IMR-90 (cell line): ENCODE measurements around the gene AAMDC. TPM values are rescaled to one million over a fixed set of nuclear protein-coding genes. Genes with fewer than 3 reads are reported as not detected.

Experiments
- ATAC-seq: fragments of 200-7000 bp; cut with Tn5 transposase; 2 replicates; pipeline ENCODE4 v1.9.1; 2020; ENCODE audit warnings: low read depth, mild to moderate bottlenecking, moderate library complexity
- BruUV-seq: library from RNA; stranded (reverse); fragments of 400-500 nt; replicated peaks from 2 replicates; lab custom pipeline; 2021; lab: Mats Ljungman, UMichigan
- CTCF ChIA-PET: fragments of 300-600 bp; formaldehyde crosslinking; extraction: SDS; loops from one replicate; lab custom pipeline; 2021; ENCODE audit warnings: antibody characterized with exemption; lab: Yijun Ruan, JAX
- POLR2A ChIA-PET: fragments of 300-600 bp; sonication (Branson Sonifier 250); formaldehyde crosslinking; loops from one replicate; lab custom pipeline; 2022; ENCODE audit warnings: antibody characterized with exemption; ENCODE audit not compliant: unreplicated experiment; lab: Charles Lee
- DNase-seq: peaks from one replicate; pipeline ENCODE4 v3.0.0; 2013
- H2AFZ ChIP-seq: replicated peaks from 2 replicates; pipeline ENCODE3; 2013; ENCODE audit warnings: low read length, mild to moderate bottlenecking; ENCODE audit not compliant: poor library complexity
- H2AK5ac ChIP-seq: 2 replicates; pipeline ENCODE4 v1.6.1; 2013; ENCODE audit warnings: low read depth, low read length, inconsistent platforms
- H2AK9ac ChIP-seq: replicated peaks from 2 replicates; pipeline ENCODE3; 2013; ENCODE audit warnings: mild to moderate bottlenecking, low read depth, low read length, moderate library complexity; ENCODE audit not compliant: poor library complexity
- H2BK120ac ChIP-seq: 2 replicates; pipeline ENCODE4 v1.6.1; 2013; ENCODE audit warnings: low read depth, low read length, inconsistent platforms
- H2BK15ac ChIP-seq: 3 replicates; pipeline ENCODE4 v1.6.1; 2013; ENCODE audit warnings: low read depth, low read length, inconsistent platforms
- H2BK20ac ChIP-seq: 2 replicates; pipeline ENCODE4 v1.6.1; 2013; ENCODE audit warnings: low read depth, mild to moderate bottlenecking, inconsistent platforms, low read length, moderate library complexity
- H2BK5ac ChIP-seq: 2 replicates; pipeline ENCODE4 v1.6.1; 2013; ENCODE audit warnings: mild to moderate bottlenecking, low read depth, low read length, inconsistent platforms; ENCODE audit not compliant: poor library complexity, severe bottlenecking
- H3K14ac ChIP-seq: replicated peaks from 2 replicates; pipeline ENCODE4 v1.6.1; 2013; ENCODE audit warnings: low read depth, low read length, inconsistent platforms
- H3K18ac ChIP-seq: 2 replicates; pipeline ENCODE4 v1.6.1; 2013; ENCODE audit warnings: low read depth, low read length, control low read depth
- H3K23ac ChIP-seq: 2 replicates; pipeline ENCODE4 v1.6.1; 2013; ENCODE audit warnings: low read depth, low read length, inconsistent platforms
- H3K27ac ChIP-seq: 2 replicates; pipeline ENCODE4 v1.5.1; 2013; ENCODE audit warnings: mild to moderate bottlenecking, control low read depth, low read length; ENCODE audit not compliant: insufficient read depth
- H3K27me3 ChIP-seq: 2 replicates; pipeline ENCODE4 v1.6.1; 2013; ENCODE audit warnings: low read length; ENCODE audit not compliant: control insufficient read depth, insufficient read depth
- H3K36me3 ChIP-seq: 2 replicates; pipeline ENCODE4 v1.6.1; 2013; ENCODE audit warnings: low read length, mixed read lengths; ENCODE audit not compliant: control insufficient read depth, insufficient read depth
- H3K4ac ChIP-seq: 2 replicates; pipeline ENCODE4 v1.6.1; 2013; ENCODE audit warnings: low read depth, low read length, inconsistent platforms
- H3K4me1 ChIP-seq: 2 replicates; pipeline ENCODE4 v1.6.1; 2013; ENCODE audit warnings: low read length, mixed read lengths; ENCODE audit not compliant: control insufficient read depth, insufficient read depth
- H3K4me2 ChIP-seq: 2 replicates; pipeline ENCODE4 v1.6.1; 2013; ENCODE audit warnings: low read depth, mild to moderate bottlenecking, control low read depth, low read length, moderate library complexity
- H3K4me3 ChIP-seq: 2 replicates; pipeline ENCODE4 v1.5.1; 2013; ENCODE audit warnings: low read depth, mild to moderate bottlenecking, control low read depth, low read length, moderate library complexity; ENCODE audit not compliant: insufficient read depth
- H3K56ac ChIP-seq: 2 replicates; pipeline ENCODE4 v1.6.1; 2013; ENCODE audit warnings: low read length, inconsistent platforms; ENCODE audit not compliant: insufficient read depth; ENCODE audit errors: extremely low read depth
- H3K79me1 ChIP-seq, 2 experiments: 2 replicates each; pipeline ENCODE4 v1.6.1; 2013; ENCODE audit warnings: low read length in 2 of 2, inconsistent platforms in 1 of 2, low read depth in 1 of 2
- H3K9ac ChIP-seq: 2 replicates; pipeline ENCODE4 v1.6.1; 2013; ENCODE audit warnings: low read depth, low read length, control low read depth
- H3K9me1 ChIP-seq: 2 replicates; pipeline ENCODE4 v1.6.1; 2013; ENCODE audit warnings: low read length, inconsistent platforms; ENCODE audit not compliant: insufficient read depth
- H3K9me3 ChIP-seq: 2 replicates; pipeline ENCODE4 v1.6.1; 2013; ENCODE audit warnings: low read length; ENCODE audit not compliant: control insufficient read depth, insufficient read depth
- H4K20me1 ChIP-seq: 2 replicates; pipeline ENCODE4 v1.6.1; 2013; ENCODE audit warnings: low read length, inconsistent platforms; ENCODE audit not compliant: insufficient read depth
- H4K5ac ChIP-seq: 2 replicates; pipeline ENCODE4 v1.6.1; 2013; ENCODE audit warnings: mild to moderate bottlenecking, low read depth, low read length, control low read depth
- H4K8ac ChIP-seq, 2 experiments: 2 replicates each; pipeline ENCODE4 v1.6.1; 2013; ENCODE audit warnings: low read depth in 2 of 2, low read length in 2 of 2, control low read depth in 1 of 2, inconsistent platforms in 1 of 2
- H4K91ac ChIP-seq: 2 replicates; pipeline ENCODE4 v1.6.1; 2013; ENCODE audit warnings: low read depth, low read length, inconsistent platforms; ENCODE audit not compliant: insufficient read depth
- MAZ ChIP-seq: IDR thresholded peaks from 2 replicates; pipeline ENCODE4 v1.6.1; 2012; ENCODE audit warnings: low read depth, mild to moderate bottlenecking, low read length, improper control_type of control experiment, moderate library complexity, borderline replicate concordance
- POLR2A ChIP-seq: IDR thresholded peaks from 2 replicates; pipeline ENCODE4 v1.6.1; 2012; ENCODE audit warnings: mild to moderate bottlenecking, low read depth, low read length
- WGBS, 2 experiments: methylation state at CpG; one replicate each; pipeline versions ENCODE4 v1.1.5 to v1.1.7; 2013; ENCODE audit warnings: missing lambda C conversion rate in 2 of 2; ENCODE audit not compliant: insufficient read length in 1 of 2; ENCODE audit errors: extremely low coverage in 2 of 2; 5-methylcytosine and 5-hydroxymethylcytosine counted together
- dilution Hi-C: fragments of 300-500 bp; cut with HindIII; formaldehyde crosslinking; loops from one replicate; pipeline ENCODE4 v1.14.3; 2018; ENCODE audit warnings: low sequenced_read_pairs; ENCODE audit not compliant: unreplicated experiment
- in situ Hi-C: fragments of 300-500 bp; cut with MboI; formaldehyde crosslinking; loops from 3 replicates; pipeline ENCODE4 v1.14.3; 2019; ENCODE audit warnings: low sequenced_read_pairs, inconsistent platforms, mixed read lengths
- intact Hi-C: fragments of 100-400 bp; cut with micrococcal nuclease; formaldehyde crosslinking; loops from 2 replicates; pipeline ENCODE4 v1.10.0; 2022
- polyA plus RNA-seq, 3 experiments: library from polyadenylated mRNA; depleted of rRNA; stranded (reverse); fragments of >200 nt; gene quantifications; 2 replicates each; pipeline ENCODE4 v1.2.3, GENCODE V29; 2012; ENCODE audit warnings: low replicate concordance in 1 of 3
- total RNA-seq: library from RNA; depleted of rRNA; stranded (reverse); fragments of >200 nt; gene quantifications from 2 replicates; pipeline ENCODE4 v1.2.3, GENCODE V29; 2012

AAMDC gene
- total and polyA plus RNA-seq, 2 of the 4 experiments (the other 2 are of a cell fraction) = 15.8 to 47.6 TPM

DNA sequence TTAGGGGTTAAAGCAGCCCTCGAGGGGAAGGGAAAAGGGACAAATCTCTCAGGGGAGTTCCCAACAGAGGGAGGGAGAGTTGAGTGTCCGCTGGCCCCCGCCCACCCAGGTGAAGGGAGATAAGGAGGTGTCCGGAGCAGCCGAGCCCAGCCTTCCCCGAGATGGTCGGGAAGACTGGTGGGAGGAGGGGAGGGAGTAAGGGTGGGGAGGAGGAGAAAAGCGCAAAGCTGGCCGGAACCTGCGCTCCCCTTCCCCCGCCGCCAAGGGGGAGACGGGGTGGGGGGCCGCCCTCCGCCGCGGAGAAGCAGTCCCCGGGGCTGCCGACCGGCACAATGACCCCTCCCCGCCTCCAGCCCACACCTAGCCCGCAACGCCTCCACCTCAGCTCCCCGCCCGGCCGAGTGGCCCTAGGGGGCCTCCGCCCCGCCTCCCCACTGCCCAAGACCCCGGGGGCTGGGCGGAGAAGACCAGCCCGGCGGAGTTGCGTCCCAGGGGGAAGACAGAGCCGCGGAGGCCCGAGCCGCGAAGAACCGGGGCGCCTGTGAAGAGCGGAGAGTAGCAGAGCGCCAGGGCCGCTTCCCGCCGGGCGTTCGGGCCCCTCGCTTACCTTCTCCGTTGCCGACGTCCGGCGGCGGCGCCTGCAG is 901 bp upstream of the AAMDC start:
- H3K4ac ChIP-seq = peak overlapping the region; percentile 95
- peak overlapping the region; percentile 20; the same call in 1 of the 2 replicates for H4K5ac ChIP-seq
- H3K27ac ChIP-seq = peak overlapping the region; percentile 89
- peak overlapping the region; percentile 91 for H2AK5ac ChIP-seq
- peaks cover under 1 to 61% of the 10 kb centered on the region in 2 experiments; a peak in 3 of 4 replicates for H3K79me1 ChIP-seq
- peak overlapping the region; percentile 46 for H3K14ac ChIP-seq
- peaks cover 41% of the 10 kb centered on the region for H4K20me1 ChIP-seq
- H4K8ac ChIP-seq = peak overlapping the region; percentile 15 to 52; a peak in 3 of 4 replicates
- POLR2A ChIA-PET = no interaction called here
- dilution Hi-C loops = no loop called here
- peak overlapping the region; percentile 88 for H3K9ac ChIP-seq
- in situ Hi-C loops = no loop called here
- H3K4me3 ChIP-seq = peak overlapping the region; percentile 94
- intact Hi-C loops = loop anchor here (2.0 to 5.0 kb wide), 2 partner anchors 38 to 227 kb away; no protein-coding TSS in a partner anchor
- DNase-seq = peak; percentile 27
- H2BK5ac ChIP-seq = peak overlapping the region; percentile 91
- peak overlapping the region; percentile 72 for H3K23ac ChIP-seq
- peaks cover 3% of the 10 kb centered on the region for H3K4me1 ChIP-seq
- H3K9me1 ChIP-seq = no peaks in the 10 kb centered on the region; the same call in 1 of the 2 replicates
- no peaks in the 10 kb centered on the region for H3K36me3 ChIP-seq
- peak overlapping the region; percentile 98 for H2AFZ ChIP-seq
- CTCF ChIA-PET = no interaction called here
- H3K9me3 ChIP-seq = no peaks in the 10 kb centered on the region
- H2BK20ac ChIP-seq = no peak overlapping the region
- peak overlapping the region; percentile 69 for H3K4me2 ChIP-seq
- H2BK120ac ChIP-seq = peak overlapping the region; percentile 56; the same call in 1 of the 2 replicates
- peak overlapping the region; percentile 98 for H2AK9ac ChIP-seq
- 2% methylated on average over 15 of the region's 55 CpGs; no CpG with 5 or more reads in 1 of the 2 experiments for WGBS, 2 experiments
- no peak overlapping the region; the same call in 1 of the 2 replicates for H3K18ac ChIP-seq
- H3K56ac ChIP-seq = peak overlapping the region; percentile 75; the same call in 1 of the 2 replicates
- ATAC-seq = peak; percentile 4
- no peak overlapping the region; the same call in 2 of the 3 replicates for H2BK15ac ChIP-seq
- BruUV-seq = no TSS peak
- TF ChIP-seq MAZ = peak; percentile 56; the same call in 1 of the 2 replicates
- TF ChIP-seq POLR2A = no peak
- peak overlapping the region; percentile 76 for H4K91ac ChIP-seq
- H3K27me3 ChIP-seq = no peaks in the 10 kb centered on the region
